ENCODE measurements around the gene UBD. TPM values are rescaled to one million over a fixed set of nuclear protein-coding genes. Genes with fewer than 3 reads are reported as not detected.

The UBD gene
- total RNA-seq, 1 donor from 2014 or later = 0.93 TPM

DNA sequence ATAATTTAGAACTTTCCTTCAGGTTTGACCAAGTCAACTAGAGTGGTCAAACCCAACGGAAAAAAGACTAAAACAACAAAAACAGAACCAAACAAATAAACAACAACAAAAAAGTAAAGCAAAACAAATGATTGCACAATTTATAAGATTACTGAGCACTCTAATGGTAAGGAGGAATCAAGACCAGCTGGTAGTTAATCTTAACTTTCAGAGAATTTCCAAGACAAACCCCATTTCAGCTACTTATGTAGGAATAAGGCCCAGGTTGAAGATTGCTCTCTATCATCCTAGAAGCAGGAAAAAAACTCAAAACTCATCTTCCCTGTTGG is 34.3 kb downstream of the UBD start:
- H3K27ac Mint-ChIP-seq = no peak overlapping the region
- H3K4me3 Mint-ChIP-seq = no peak overlapping the region
- H3K9me3 Mint-ChIP-seq = no peaks in the 10 kb centered on the region
- no peak for DNase-seq (ENCODE audit: low spot score)
- no peaks in the 10 kb centered on the region for H3K36me3 Mint-ChIP-seq (ENCODE audit: low read depth)
- intact Hi-C loops (cut with micrococcal nuclease) = no loop called here
- H3K27me3 Mint-ChIP-seq (ENCODE audit: insufficient read depth) = peaks cover 15% of the 10 kb centered on the region
- H3K4me1 Mint-ChIP-seq (ENCODE audit: low read depth) = no peaks in the 10 kb centered on the region

DNA sequence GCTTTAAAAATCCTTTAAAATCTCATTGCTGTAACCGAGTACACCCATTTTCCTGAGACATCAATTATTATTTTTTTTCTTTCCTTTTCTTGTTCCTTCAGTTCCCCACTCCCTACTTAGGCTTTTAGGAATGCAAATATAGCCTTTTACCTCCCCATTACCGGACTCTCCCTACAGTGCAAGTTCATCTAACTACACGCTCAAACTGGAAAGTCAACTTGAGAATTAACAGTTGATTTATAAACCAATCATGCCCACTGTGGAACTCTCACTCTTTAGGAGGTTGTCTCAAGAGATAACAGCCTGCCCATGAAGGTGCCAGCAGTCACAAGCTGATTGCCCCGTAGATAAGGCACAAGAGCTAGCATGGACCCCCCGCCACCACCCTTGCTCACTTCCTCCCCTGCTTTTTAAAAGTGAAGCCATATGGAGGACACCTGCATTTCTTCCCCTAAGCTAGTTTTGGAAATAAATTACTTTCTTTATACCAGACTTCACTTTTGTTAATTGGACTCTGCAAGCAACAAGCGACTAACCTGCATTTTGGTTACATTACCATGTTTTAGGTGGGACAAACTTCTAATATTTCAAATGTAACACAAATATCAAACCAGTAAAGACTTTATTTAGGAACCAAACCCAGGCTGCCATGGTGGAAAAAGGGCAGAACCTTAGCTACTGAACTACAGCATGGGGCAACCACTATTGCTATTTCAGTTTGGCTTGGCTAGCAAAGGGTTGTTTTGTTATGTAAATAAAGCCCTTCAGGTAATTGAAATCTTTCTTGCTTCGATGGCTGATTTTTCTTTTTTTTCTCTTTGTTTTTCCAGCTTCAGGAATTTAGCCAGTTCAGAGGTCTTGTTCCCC is 34.9 kb downstream of the UBD start:
- DNase-seq (ENCODE audit: low spot score) = no peak
- no peak overlapping the region for H3K4me3 Mint-ChIP-seq
- H3K27me3 Mint-ChIP-seq (ENCODE audit: insufficient read depth) = peaks cover 17% of the 10 kb centered on the region
- no peaks in the 10 kb centered on the region for H3K9me3 Mint-ChIP-seq
- H3K4me1 Mint-ChIP-seq (ENCODE audit: low read depth) = no peaks in the 10 kb centered on the region
- intact Hi-C loops (cut with micrococcal nuclease) = no loop called here
- H3K36me3 Mint-ChIP-seq (ENCODE audit: low read depth) = no peaks in the 10 kb centered on the region
- no peak overlapping the region for H3K27ac Mint-ChIP-seq

DNA sequence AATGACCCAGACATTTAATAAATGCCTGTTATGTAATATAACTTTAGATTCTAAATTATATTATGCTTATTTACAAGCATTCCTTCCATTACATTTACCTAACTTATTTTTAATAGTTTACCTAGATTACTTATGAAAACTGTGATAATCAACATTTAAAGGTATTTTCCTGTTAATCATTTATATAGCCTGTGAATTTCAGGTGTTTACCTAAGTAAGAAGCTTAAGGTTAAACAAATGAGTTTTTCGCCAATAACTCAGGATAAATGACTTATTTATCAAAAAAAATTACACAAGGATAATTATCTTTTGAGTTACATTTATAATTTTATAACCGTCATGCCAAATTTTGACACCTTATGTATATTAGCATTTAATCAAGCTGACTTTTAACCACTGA is 35.5 kb downstream of the UBD start:
- intact Hi-C loops (cut with micrococcal nuclease) = no loop called here
- H3K9me3 Mint-ChIP-seq = no peaks in the 10 kb centered on the region
- H3K27ac Mint-ChIP-seq = no peak overlapping the region
- H3K4me3 Mint-ChIP-seq = no peak overlapping the region
- H3K4me1 Mint-ChIP-seq (ENCODE audit: low read depth) = no peaks in the 10 kb centered on the region
- DNase-seq (ENCODE audit: low spot score) = no peak
- H3K27me3 Mint-ChIP-seq (ENCODE audit: insufficient read depth) = peaks cover 17% of the 10 kb centered on the region
- H3K36me3 Mint-ChIP-seq (ENCODE audit: low read depth) = no peaks in the 10 kb centered on the region

DNA sequence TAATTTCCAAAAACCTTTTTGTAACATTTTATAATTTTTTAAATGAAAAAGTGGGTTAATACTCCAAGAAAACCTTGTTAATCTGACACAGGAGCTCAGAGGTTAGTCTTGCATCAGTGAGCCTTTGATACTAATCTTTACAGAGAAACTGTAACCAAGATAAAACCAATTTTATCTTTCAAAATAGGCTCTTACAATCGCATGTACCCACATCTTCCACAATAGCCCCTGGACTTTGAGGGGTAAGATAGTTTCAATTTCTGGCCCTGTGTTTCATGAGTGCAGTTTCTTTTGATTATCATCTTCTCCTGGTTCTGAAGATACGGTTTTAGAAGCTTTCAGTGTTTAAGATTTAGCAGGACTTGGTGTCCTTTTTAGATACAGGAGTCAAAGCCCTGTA is 37.3 kb downstream of the UBD start:
- H3K27me3 Mint-ChIP-seq (ENCODE audit: insufficient read depth) = peaks cover 18% of the 10 kb centered on the region
- H3K9me3 Mint-ChIP-seq = no peaks in the 10 kb centered on the region
- no peak for DNase-seq (ENCODE audit: low spot score)
- H3K27ac Mint-ChIP-seq = no peak overlapping the region
- H3K4me1 Mint-ChIP-seq (ENCODE audit: low read depth) = no peaks in the 10 kb centered on the region
- H3K36me3 Mint-ChIP-seq (ENCODE audit: low read depth) = no peaks in the 10 kb centered on the region
- intact Hi-C loops (cut with micrococcal nuclease) = no loop called here
- H3K4me3 Mint-ChIP-seq = no peak overlapping the region

- Mint-ChIP-seq H3K4me3 (no peak overlapping the region), H3K4me1 (ENCODE audit: low read depth) (peaks cover 5% of the 10 kb centered on the region), H3K27me3 (ENCODE audit: insufficient read depth) (peaks cover 13% of the 10 kb centered on the region), H3K36me3 (ENCODE audit: low read depth) (no peaks in the 10 kb centered on the region), H3K27ac (no peak overlapping the region), H3K9me3 (no peaks in the 10 kb centered on the region)
- no peak for DNase-seq (ENCODE audit: low spot score)
- intact Hi-C loops (cut with micrococcal nuclease) = no loop called here
Measured at GRCh38 chr6:29521006-29521680, 38.4 kb downstream of the UBD start.

GRCh38 chr6:29520232-29520631 is 39.3 kb downstream of the UBD start:
- H3K4me1 Mint-ChIP-seq (ENCODE audit: low read depth) = peaks cover 10% of the 10 kb centered on the region
- intact Hi-C loops (cut with micrococcal nuclease) = no loop called here
- H3K27me3 Mint-ChIP-seq (ENCODE audit: insufficient read depth) = peaks cover 8% of the 10 kb centered on the region
- H3K36me3 Mint-ChIP-seq (ENCODE audit: low read depth) = no peaks in the 10 kb centered on the region
- H3K9me3 Mint-ChIP-seq = no peaks in the 10 kb centered on the region
- no peak for DNase-seq (ENCODE audit: low spot score)
- H3K27ac Mint-ChIP-seq = no peak overlapping the region
- H3K4me3 Mint-ChIP-seq = no peak overlapping the region

DNA sequence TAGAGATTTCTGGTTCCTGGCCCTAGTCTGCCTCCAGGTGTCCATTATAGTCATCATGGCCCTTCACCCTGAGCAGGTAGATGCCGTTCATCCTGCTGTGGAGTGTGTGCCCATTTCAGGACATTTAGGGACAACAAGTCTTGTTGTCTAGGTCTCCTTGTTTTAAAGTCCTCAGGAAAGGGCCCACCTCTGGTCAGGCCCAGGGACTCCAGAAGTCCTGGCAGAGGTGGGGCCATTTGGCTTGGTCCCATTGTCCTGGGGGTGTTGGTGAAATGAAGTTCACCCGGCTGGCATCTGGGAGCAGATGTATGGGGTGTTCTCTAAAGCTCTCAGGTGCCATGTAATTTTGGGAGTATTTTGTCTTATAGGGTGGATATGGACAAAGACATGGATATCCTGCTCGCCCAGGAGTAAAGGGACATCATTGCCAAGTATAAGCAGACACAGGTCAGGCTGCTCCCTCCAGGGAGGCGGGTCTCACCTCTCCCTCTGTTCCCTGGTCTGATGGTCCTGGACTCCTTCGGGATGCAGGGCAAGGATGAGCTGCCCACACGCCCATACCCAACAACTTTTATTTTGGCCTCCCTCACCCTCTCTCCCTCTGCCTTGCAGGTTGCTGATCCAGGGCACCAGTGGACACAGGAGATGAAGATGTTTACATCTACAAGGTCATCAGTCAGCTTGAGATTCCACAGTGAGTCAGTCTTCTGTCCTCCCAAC is 40.1 kb downstream of the UBD start:
- Mint-ChIP-seq H3K9me3 (no peaks in the 10 kb centered on the region), H3K27me3 (ENCODE audit: insufficient read depth) (peaks cover 8% of the 10 kb centered on the region), H3K27ac (no peak overlapping the region), H3K4me1 (ENCODE audit: low read depth) (peaks cover 10% of the 10 kb centered on the region), H3K4me3 (no peak overlapping the region), H3K36me3 (ENCODE audit: low read depth) (no peaks in the 10 kb centered on the region)
- intact Hi-C loops (cut with micrococcal nuclease) = no loop called here
- no peak for DNase-seq (ENCODE audit: low spot score)

GRCh38 chr6:29517728-29518440 is 41.6 kb downstream of the UBD start:
- Mint-ChIP-seq H3K9me3 (no peaks in the 10 kb centered on the region), H3K27me3 (ENCODE audit: insufficient read depth) (peaks cover 7% of the 10 kb centered on the region), H3K4me1 (ENCODE audit: low read depth) (peaks cover 10% of the 10 kb centered on the region), H3K4me3 (no peak overlapping the region), H3K27ac (no peak overlapping the region), H3K36me3 (ENCODE audit: low read depth) (no peaks in the 10 kb centered on the region)
- intact Hi-C loops (cut with micrococcal nuclease) = no loop called here
- no peak for DNase-seq (ENCODE audit: low spot score)

DNA sequence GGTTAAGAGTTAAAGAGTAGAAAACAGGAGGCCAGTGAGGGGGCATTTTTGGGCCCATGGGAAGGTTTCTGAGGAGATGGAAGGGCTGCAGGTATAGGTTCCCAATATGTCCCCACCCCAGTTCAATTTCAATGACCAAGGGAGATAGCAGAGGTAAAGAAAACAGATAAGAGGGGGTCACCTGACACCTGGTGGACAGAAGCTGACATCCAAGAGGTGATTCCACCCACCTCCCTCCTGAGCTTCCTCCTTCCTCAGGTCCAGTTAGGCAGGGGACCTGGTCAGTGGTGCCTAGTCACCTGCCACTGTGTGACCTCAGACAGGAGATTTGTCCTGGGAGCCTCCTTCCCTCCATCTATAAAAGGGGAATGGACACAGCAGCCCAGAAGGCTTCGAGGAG is 42.3 kb downstream of the UBD start:
- no peaks in the 10 kb centered on the region for H3K36me3 Mint-ChIP-seq (ENCODE audit: low read depth)

DNA sequence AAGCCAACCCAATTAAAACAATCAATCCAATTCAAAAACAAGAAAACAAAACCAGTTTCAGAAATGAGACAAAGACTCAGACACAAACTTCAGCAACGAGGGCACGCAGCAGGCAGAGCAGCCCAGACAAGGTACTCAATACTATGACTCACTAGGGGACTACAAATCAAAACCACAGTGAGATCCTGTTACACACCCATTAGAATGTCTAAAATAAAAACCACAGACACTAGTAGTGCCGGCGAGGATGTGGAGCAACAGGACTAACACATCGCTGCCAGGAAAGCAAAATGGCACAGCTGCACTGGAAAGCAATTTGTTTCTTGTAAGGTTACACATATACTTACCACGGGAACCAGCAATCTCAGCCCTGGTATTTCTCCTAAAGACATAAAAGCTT is 43.4 kb downstream of the UBD start:
- no peak overlapping the region for H3K27ac Mint-ChIP-seq
- no peaks in the 10 kb centered on the region for H3K9me3 Mint-ChIP-seq
- no peaks in the 10 kb centered on the region for H3K36me3 Mint-ChIP-seq (ENCODE audit: low read depth)
- no peak overlapping the region for H3K4me3 Mint-ChIP-seq
- peaks cover 10% of the 10 kb centered on the region for H3K4me1 Mint-ChIP-seq (ENCODE audit: low read depth)
- peaks cover 8% of the 10 kb centered on the region for H3K27me3 Mint-ChIP-seq (ENCODE audit: insufficient read depth)
- intact Hi-C loops (cut with micrococcal nuclease) = no loop called here
- DNase-seq (ENCODE audit: low spot score) = no peak

More for the DNA sequence above, 42.3 kb downstream of the UBD start:
- peaks cover 10% of the 10 kb centered on the region for H3K4me1 Mint-ChIP-seq (ENCODE audit: low read depth)
- no peak overlapping the region for H3K4me3 Mint-ChIP-seq
- no peak for DNase-seq (ENCODE audit: low spot score)
- H3K27me3 Mint-ChIP-seq (ENCODE audit: insufficient read depth) = peaks cover 8% of the 10 kb centered on the region
- no peaks in the 10 kb centered on the region for H3K9me3 Mint-ChIP-seq
- intact Hi-C loops (cut with micrococcal nuclease) = no loop called here
- H3K27ac Mint-ChIP-seq = no peak overlapping the region

- H3K4me1 Mint-ChIP-seq (ENCODE audit: low read depth) = peaks cover 1% of the 10 kb centered on the region
- DNase-seq (ENCODE audit: low spot score) = no peak
- intact Hi-C loops (cut with micrococcal nuclease) = no loop called here
- no peaks in the 10 kb centered on the region for H3K9me3 Mint-ChIP-seq
- peaks cover 7% of the 10 kb centered on the region for H3K27me3 Mint-ChIP-seq (ENCODE audit: insufficient read depth)
- no peaks in the 10 kb centered on the region for H3K36me3 Mint-ChIP-seq (ENCODE audit: low read depth)
- H3K4me3 Mint-ChIP-seq = no peak overlapping the region
- no peak overlapping the region for H3K27ac Mint-ChIP-seq
Measured at GRCh38 chr6:29510746-29511300, 48.7 kb downstream of the UBD start.

DNA sequence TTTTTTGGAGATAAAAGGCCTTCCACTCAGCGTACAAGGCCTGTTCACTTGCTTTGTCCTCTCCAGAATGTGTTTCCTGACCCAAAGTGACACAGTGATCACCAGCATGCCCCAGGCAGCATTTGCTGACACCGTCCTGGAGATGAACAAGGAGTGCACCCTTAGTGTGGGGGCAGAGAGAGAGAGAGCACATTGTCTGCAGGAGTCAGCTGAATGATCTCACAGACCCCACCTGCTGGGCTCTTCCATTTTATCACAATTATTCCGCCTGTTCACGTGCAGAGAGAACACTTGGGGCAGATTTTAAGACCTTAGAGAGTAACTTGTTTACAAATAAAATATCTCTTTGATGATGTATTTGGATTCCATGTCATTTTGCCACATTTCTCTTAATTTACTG is 49.3 kb downstream of the UBD start:
- Mint-ChIP-seq H3K4me1 (ENCODE audit: low read depth) (no peaks in the 10 kb centered on the region), H3K36me3 (ENCODE audit: low read depth) (no peaks in the 10 kb centered on the region), H3K9me3 (no peaks in the 10 kb centered on the region), H3K27ac (no peak overlapping the region), H3K4me3 (no peak overlapping the region), H3K27me3 (ENCODE audit: insufficient read depth) (peaks cover 10% of the 10 kb centered on the region)
- DNase-seq (ENCODE audit: low spot score) = no peak
- intact Hi-C loops (cut with micrococcal nuclease) = no loop called here

All from activated T-helper 1 cell treated with anti-CD3 and anti-CD28 coated beads, Interleukin-12 subunit alpha, Interleukin-12 subunit beta, Interleukin-2, Interleukin-4 antibody, amounts not matched to agents 30 ng/mL and 10 ng/mL and 1 ng/mL, durations not matched to agents 14 hours and 24 hours and 36 hours (primary cell).